Putamen (tissue), 1 donor: ENCODE measurements around the gene TRMT2B.
"Not testable (repeated sequence)": the region's sequence is repeated elsewhere in the genome, so short reads cannot be mapped to it uniquely, and the experiment has no call there.

Experiments used
- DNase-seq: peaks from one replicate; pipeline ENCODE4 v3.0.0-alpha.2; 2016; ENCODE audit warnings: low spot score

The TRMT2B gene

GRCh38 chrX:100999451-100999850 is 52.5 kb downstream of the TRMT2B start:
- DNase-seq: no peak

- DNase-seq: peak; percentile 21
Observed at GRCh38 chrX:100995469-100995868, 56.4 kb downstream of the TRMT2B start.

GRCh38 chrX:100994352-100995281 is 57.3 kb downstream of the TRMT2B start:
- no peak for DNase-seq

- no peak for DNase-seq
Observed at GRCh38 chrX:100990139-100990538, 61.8 kb downstream of the TRMT2B start.

- DNase-seq: no peak
Observed at GRCh38 chrX:100984818-100985217, 67.1 kb downstream of the TRMT2B start.

- DNase-seq: not testable (repeated sequence)
Observed at GRCh38 chrX:100981498-100981845, 70.4 kb downstream of the TRMT2B start.

GRCh38 chrX:100980608-100981497 is 71.1 kb downstream of the TRMT2B start:
- DNase-seq: no peak

GRCh38 chrX:100979881-100980607 is 71.9 kb downstream of the TRMT2B start:
- DNase-seq: no peak

GRCh38 chrX:100976211-100976610 is 75.7 kb downstream of the TRMT2B start:
- DNase-seq: no peak

- no peak for DNase-seq
Observed at GRCh38 chrX:100975212-100975611, 76.7 kb downstream of the TRMT2B start.

GRCh38 chrX:100973411-100973810 is 78.5 kb downstream of the TRMT2B start:
- no peak for DNase-seq

GRCh38 chrX:100969936-100970335 is 82.0 kb downstream of the TRMT2B start:
- DNase-seq: no peak

- DNase-seq: no peak
Observed at GRCh38 chrX:100969408-100969807, 82.5 kb downstream of the TRMT2B start, which contains the start of gene ARL13A. Gene ARL13A (plus strand): TSS chrX:100969708. CDS start chrX:100973690, 3,982 bp downstream.

- DNase-seq: no peak
Observed at GRCh38 chrX:100964362-100964761, 87.5 kb downstream of the TRMT2B start.

GRCh38 chrX:100962811-100963210 is 89.1 kb downstream of the TRMT2B start:
- no peak for DNase-seq
